ENCODE results near the gene IFNGR1.
A peak's percentile ranks its signal among the peaks of the same experiment; 100 is the strongest.

Gene IFNGR1

GRCh38 chr6:137226697-137227096 is 7.5 kb upstream of the IFNGR1 start:
- Histone ChIP-seq H3K79me2 (ENCODE audit: control insufficient read depth, low read length) (no peaks in the 10 kb centered on the region), H3K36me3 (ENCODE audit: control insufficient read depth, low read length) (no peaks in the 10 kb centered on the region), H3F3A (ENCODE audit: control insufficient read depth, insufficient read depth) (peaks cover 18% of the 10 kb centered on the region), H3K4me3 (ENCODE audit: low read length) (no peak overlapping the region), H3K27ac (ENCODE audit: low read depth, low read length) (no peak overlapping the region), H4K20me1 (ENCODE audit: control insufficient read depth, insufficient read depth, low read depth, low read length) (no peaks in the 10 kb centered on the region), H3K9me3 (ENCODE audit: control insufficient read depth, insufficient read depth, low read length) (no peaks in the 10 kb centered on the region), H3K4me2 (ENCODE audit: low read length) (no peak overlapping the region), H3K27me3 (ENCODE audit: control insufficient read depth, low read length) (no peaks in the 10 kb centered on the region), H3K9me2 (replicated peaks; ENCODE audit: control insufficient read depth, low read length) (no peaks in the 10 kb centered on the region), H3K4me1 (ENCODE audit: control insufficient read depth, low read length) (peaks cover 68% of the 10 kb centered on the region)
- TF ChIP-seq EZH2phosphoT487 (IDR thresholded peaks at IDR 0.05; ENCODE audit: borderline replicate concordance, low read length), result no peak
- TF ChIP-seq CTCF (IDR thresholded peaks at IDR 0.05; ENCODE audit: low read depth, low read length, poor library complexity, severe bottlenecking), result no peak

GRCh38 chr6:137224799-137225198 is 5.6 kb upstream of the IFNGR1 start:
- Histone ChIP-seq H3K79me2 (ENCODE audit: control insufficient read depth, low read length) (no peaks in the 10 kb centered on the region), H3K4me1 (ENCODE audit: control insufficient read depth, low read length) (peaks cover 71% of the 10 kb centered on the region), H3K9me3 (ENCODE audit: control insufficient read depth, insufficient read depth, low read length) (no peaks in the 10 kb centered on the region), H3K9me2 (replicated peaks; ENCODE audit: control insufficient read depth, low read length) (no peaks in the 10 kb centered on the region), H3K27ac (ENCODE audit: low read depth, low read length) (peak overlapping the region; percentile 89), H3K27me3 (ENCODE audit: control insufficient read depth, low read length) (no peaks in the 10 kb centered on the region), H4K20me1 (ENCODE audit: control insufficient read depth, insufficient read depth, low read depth, low read length) (no peaks in the 10 kb centered on the region), H3K4me2 (ENCODE audit: low read length) (peak overlapping the region; percentile 78), H3F3A (ENCODE audit: control insufficient read depth, insufficient read depth) (peaks cover 21% of the 10 kb centered on the region), H3K4me3 (ENCODE audit: low read length) (peak overlapping the region; percentile 43), H3K36me3 (ENCODE audit: control insufficient read depth, low read length) (no peaks in the 10 kb centered on the region)
- TF ChIP-seq CTCF (IDR thresholded peaks at IDR 0.05; ENCODE audit: low read depth, low read length, poor library complexity, severe bottlenecking) (no peak), EZH2phosphoT487 (IDR thresholded peaks at IDR 0.05; ENCODE audit: borderline replicate concordance, low read length) (no peak)

- peak overlapping the region; percentile 89 for H3K27ac ChIP-seq (ENCODE audit: low read depth, low read length)
- peaks cover 4% of the 10 kb centered on the region; the same call in 1 of the 2 replicates for H3K36me3 ChIP-seq (ENCODE audit: control insufficient read depth, low read length)
- H3K27me3 ChIP-seq (ENCODE audit: control insufficient read depth, low read length), result no peaks in the 10 kb centered on the region
- H3K4me2 ChIP-seq (ENCODE audit: low read length), result peak overlapping the region; percentile 78
- peaks cover 6% of the 10 kb centered on the region for H3K79me2 ChIP-seq (ENCODE audit: control insufficient read depth, low read length)
- H3K9me3 ChIP-seq (ENCODE audit: control insufficient read depth, insufficient read depth, low read length), result no peaks in the 10 kb centered on the region
- H3K4me3 ChIP-seq (ENCODE audit: low read length), result peak overlapping the region; percentile 43
- TF ChIP-seq EZH2phosphoT487 (IDR thresholded peaks at IDR 0.05; ENCODE audit: borderline replicate concordance, low read length), result no peak
- TF ChIP-seq CTCF (IDR thresholded peaks at IDR 0.05; ENCODE audit: low read depth, low read length, poor library complexity, severe bottlenecking), result no peak
- no peaks in the 10 kb centered on the region for H3K9me2 ChIP-seq (replicated peaks; ENCODE audit: control insufficient read depth, low read length)
- H3F3A ChIP-seq (ENCODE audit: control insufficient read depth, insufficient read depth), result peaks cover 21% of the 10 kb centered on the region
- no peaks in the 10 kb centered on the region for H4K20me1 ChIP-seq (ENCODE audit: control insufficient read depth, insufficient read depth, low read depth, low read length)
- peaks cover 75% of the 10 kb centered on the region for H3K4me1 ChIP-seq (ENCODE audit: control insufficient read depth, low read length)
Observed at GRCh38 chr6:137223370-137224131, 4.4 kb upstream of the IFNGR1 start.

All from DOHH2 (cell line).